HG03196 (cell line): ENCODE data around the gene NNMT.

ENCODE experiments used
- ATAC-seq: cut with Tn5 transposase; IDR thresholded peaks from one replicate; pipeline ENCODE4 v1.9.1; 2021; ENCODE audit not compliant: unreplicated experiment

NNMT gene

DNA sequence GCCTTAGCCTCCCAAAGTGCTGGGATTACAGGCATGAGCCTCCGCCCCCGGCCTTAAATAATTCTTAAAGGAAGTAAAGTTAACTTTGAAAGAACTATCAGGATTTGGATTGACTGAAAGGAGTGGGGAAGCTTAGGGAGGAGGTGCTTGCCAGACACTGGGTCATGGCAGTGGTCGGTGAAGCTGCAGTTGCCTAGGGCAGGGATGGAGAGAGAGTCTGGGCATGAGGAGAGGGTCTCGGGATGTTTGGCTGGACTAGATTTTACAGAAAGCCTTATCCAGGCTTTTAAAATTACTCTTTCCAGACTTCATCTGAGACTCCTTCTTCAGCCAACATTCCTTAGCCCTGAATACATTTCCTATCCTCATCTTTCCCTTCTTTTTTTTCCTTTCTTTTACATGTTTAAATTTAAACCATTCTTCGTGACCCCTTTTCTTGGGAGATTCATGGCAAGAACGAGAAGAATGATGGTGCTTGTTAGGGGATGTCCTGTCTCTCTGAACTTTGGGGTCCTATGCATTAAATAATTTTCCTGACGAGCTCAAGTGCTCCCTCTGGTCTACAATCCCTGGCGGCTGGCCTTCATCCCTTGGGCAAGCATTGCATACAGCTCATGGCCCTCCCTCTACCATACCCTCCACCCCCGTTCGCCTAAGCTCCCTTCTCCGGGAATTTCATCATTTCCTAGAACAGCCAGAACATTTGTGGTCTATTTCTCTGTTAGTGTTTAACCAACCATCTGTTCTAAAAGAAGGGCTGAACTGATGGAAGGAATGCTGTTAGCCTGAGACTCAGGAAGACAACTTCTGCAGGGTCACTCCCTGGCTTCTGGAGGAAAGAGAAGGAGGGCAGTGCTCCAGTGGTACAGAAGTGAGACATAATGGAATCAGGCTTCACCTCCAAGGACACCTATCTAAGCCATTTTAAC lies at the start of gene NNMT:
Gene NNMT, plus strand, starts transcription at position 724 of the 929 bp plus-strand sequence. Its CDS starts 158 bp downstream, at position 882.
- ATAC-seq, result no peak

- ATAC-seq, result no peak
These were observed 49.0 kb upstream of the NNMT start for GRCh38 chr11:114247070-114247789.

GRCh38 chr11:114250180-114250579 lies 46.0 kb upstream of the NNMT start:
- no peak for ATAC-seq

GRCh38 chr11:114250993-114251814 lies 45.0 kb upstream of the NNMT start:
- ATAC-seq, result no peak

DNA sequence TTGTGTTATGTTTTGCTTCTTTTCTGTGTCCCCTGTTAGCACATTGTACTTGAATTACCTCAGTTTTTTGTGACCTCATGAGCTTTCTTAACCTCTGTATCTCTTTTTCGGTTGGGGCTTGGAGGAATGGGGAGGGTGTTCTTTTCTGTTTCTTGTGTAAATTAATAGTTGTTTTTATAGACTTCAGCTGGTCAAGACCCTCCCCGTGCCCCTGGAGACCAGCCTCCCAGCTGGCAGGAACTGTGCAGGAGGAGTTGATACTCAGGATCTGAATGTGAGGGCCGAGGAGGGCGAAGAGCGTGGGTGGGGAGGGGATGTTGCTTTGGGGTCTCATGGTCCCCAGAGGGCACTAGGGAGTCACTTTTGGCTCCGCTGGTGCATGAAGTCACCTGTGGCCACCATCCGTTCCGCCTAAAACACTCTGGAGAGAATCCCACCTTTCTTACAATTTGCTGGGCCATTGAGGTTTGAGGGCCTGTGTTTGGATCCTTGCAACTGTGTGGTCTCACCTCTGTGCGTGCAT lies 44.3 kb upstream of the NNMT start:
- ATAC-seq, result no peak

DNA sequence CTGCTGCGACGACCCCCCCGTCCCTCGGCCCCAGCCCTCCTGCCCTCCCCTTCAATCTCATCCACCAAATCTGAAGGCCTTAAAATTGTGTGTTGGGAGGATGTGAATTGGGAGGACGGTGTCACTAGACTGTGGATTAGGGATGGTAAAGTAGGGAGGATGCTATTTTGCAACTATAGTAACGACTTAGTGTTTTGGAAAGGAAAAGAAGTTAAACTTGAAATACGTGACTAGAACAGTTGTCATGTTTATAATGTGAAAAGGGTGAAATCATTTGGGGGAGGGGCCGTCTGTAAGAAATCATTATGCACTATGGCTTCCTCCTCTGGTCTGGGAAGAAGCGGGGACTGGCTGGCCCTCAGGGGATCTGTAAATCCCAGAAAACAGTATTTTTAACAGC lies 43.4 kb upstream of the NNMT start:
- no peak for ATAC-seq

- no peak for ATAC-seq
These were observed 42.4 kb upstream of the NNMT start for GRCh38 chr11:114253771-114254170.

DNA sequence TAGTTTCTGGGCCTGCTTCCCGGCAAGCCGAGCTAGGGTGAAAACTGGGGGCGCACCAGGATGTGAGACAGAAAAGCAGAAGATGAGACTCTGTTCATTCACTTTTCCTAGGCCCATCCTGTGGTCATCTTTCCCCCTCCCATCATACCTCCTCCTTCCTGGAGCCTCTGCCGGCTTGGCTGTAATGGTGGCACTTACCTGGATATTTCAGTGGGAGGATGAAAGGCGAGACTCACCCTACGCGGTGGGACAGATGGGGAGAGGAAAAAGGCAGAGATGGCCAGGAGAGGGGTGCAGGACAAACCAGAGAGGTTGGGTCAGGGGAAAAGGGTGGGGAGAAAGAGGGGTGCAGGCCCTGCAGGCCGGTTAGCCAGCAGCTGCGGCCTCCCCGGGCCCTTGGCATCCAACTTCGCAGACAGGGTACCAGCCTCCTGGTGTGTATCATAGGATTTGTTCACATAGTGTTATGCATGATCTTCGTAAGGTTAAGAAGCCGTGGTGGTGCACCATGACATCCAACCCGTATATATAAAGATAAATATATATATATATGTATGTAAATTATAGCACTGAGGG lies 41.5 kb upstream of the NNMT start:
- ATAC-seq, result no peak

- no peak for ATAC-seq
These were observed 40.9 kb upstream of the NNMT start for GRCh38 chr11:114255289-114255688.

GRCh38 chr11:114256176-114256966 lies 39.8 kb upstream of the NNMT start:
- ATAC-seq, result no peak

- no peak for ATAC-seq
These were observed 39.3 kb upstream of the NNMT start for GRCh38 chr11:114256967-114257286.

- no peak for ATAC-seq
These were observed 38.3 kb upstream of the NNMT start for GRCh38 chr11:114257621-114258558.

- ATAC-seq, result no peak
These were observed 37.5 kb upstream of the NNMT start for GRCh38 chr11:114258696-114259095.

DNA sequence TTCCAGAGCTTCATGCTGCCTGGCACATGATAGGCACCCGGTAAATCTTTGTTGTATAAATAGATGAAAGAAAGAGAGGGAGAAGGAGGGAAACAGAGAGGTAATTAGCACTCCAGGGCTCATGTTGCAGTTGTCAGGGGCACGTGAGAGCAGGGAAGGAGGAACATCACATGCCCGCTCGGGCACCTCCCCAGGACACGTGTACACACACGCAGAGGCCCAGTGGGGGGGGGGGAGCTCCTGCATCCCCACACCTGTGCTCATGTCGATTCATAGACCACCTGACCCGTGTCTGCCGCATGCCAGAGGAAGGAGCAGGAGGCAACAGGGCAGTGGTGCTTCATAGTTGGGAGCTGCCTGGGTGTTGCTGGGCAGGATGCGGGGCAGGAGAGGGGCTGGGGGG lies 37.1 kb upstream of the NNMT start:
- no peak for ATAC-seq

DNA sequence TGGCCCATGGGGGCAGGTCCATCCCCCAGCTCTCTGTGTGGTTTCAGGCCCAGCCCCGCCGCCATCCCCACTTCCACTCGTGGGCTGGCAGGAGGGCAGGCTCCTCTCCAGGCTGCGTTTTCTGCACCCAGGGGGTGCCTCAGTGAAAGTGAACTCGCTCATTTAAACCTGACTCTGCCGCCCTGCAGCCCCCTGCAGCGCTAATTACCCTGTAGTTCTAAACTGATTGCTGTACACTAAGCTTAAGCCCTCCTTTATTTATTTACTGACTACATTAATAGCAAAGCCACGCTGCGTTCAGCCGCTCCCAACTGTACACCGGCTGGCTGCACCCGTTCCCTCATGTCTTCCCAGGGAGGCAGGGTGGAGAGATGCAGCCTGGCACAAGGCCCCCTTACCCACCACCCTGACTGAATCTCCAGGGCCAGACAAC lies 36.6 kb upstream of the NNMT start:
- ATAC-seq, result no peak

DNA sequence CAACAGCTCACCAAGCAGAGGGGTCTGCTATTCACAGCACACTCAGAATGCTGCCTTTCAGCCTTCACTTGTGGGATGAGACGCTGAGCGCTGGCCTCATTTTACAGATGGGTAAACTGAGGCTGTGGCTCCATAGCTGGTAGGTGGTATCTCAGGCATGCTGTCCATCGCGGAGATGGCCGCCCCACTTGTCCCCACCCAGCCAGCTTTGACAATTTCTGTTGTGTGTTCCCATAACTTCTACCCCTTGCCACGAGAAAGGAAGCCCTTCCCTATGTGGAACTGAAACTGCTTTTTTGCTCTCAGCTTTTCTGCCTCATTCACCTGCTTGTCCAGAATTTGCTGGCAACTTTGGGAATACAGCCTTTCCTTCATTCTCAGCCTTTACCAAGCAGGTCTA lies 36.1 kb upstream of the NNMT start:
- no peak for ATAC-seq

GRCh38 chr11:114260483-114260882 lies 35.7 kb upstream of the NNMT start:
- ATAC-seq, result no peak

- ATAC-seq, result no peak
These were observed 34.4 kb upstream of the NNMT start for GRCh38 chr11:114261791-114262190.
